BE2C (cell line): ENCODE data around the gene PI4K2B.
"Not testable (repeated sequence)": the region's sequence is repeated elsewhere in the genome, so short reads cannot be mapped to it uniquely, and the experiment has no call there.

ENCODE experiments used
- DNase-seq: peaks from one replicate; pipeline ENCODE4 v3.0.0-alpha.2; 2020
- H3K27me3 ChIP-seq: fragments of 250-450 bp; sonication (Bioruptor Pico); 2 replicates; pipeline ENCODE4 v1.5.1; 2020; ENCODE audit warnings: mild to moderate bottlenecking
- H3K36me3 ChIP-seq: fragments of 250-450 bp; sonication (Bioruptor Pico); 2 replicates; pipeline ENCODE4 v1.5.1; 2020; ENCODE audit warnings: mild to moderate bottlenecking
- H3K4me1 ChIP-seq: fragments of 250-450 bp; sonication (Bioruptor Pico); 2 replicates; pipeline ENCODE4 v1.5.1; 2020
- H3K4me3 ChIP-seq: 2 replicates; pipeline ENCODE4 v1.5.1; 2011; ENCODE audit warnings: low read depth, low read length
- H3K9me3 ChIP-seq: fragments of 250-450 bp; sonication (Bioruptor Pico); 2 replicates; pipeline ENCODE4 v1.5.1; 2020
- TF ChIP-seq, protein P1 (sequence below): IDR thresholded peaks from 2 replicates; pipeline ENCODE4 v1.5.1; 2012; ENCODE audit warnings: mild to moderate bottlenecking, low read depth, low read length

PI4K2B gene

DNA sequence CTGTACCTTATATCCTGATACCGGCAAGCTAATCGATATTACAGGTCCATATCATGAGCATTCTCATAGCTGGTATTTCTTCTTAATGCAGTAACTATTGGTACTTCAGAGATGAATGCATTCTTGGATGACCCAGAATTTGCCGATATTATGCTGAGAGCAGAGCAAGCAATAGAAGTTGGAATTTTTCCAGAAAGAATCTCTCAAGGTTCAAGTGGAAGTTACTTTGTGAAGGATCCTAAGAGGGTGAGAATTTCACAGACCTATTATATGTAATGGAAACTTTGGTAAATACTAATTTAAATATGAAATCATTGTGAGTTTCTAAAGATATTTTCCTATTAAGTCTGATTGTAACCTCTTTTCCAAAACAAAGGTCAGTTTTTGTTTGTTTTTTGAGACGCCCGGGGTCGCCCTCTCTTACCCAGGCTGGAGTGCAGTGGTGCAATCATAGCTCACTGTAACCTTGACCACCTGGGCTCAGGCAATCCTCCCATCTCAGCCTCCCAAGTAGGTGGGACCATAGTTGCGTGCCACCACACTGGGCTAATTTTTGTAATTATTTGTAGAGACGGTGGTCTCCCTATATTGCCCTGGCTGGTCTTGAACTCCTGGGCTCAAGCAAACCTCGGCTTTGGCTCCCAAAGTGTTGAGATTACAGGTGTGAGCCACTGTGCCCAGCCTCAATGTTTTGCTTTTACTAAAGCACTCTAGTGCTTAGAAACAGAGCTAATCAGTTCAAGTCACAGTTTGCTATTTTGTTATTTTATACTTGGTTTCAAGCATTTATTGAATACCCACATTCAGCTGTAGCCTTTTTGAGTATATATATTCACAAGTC lies 18.6 kb downstream of the PI4K2B start:
- Histone ChIP-seq H3K4me1 (no peaks in the 10 kb centered on the region), H3K27me3 (no peaks in the 10 kb centered on the region), H3K9me3 (no peaks in the 10 kb centered on the region), H3K36me3 (no peaks in the 10 kb centered on the region; the same call in 1 of the 2 replicates), H3K4me3 (no peak overlapping the region)
- no peak for DNase-seq
- TF ChIP-seq, protein P1, sequence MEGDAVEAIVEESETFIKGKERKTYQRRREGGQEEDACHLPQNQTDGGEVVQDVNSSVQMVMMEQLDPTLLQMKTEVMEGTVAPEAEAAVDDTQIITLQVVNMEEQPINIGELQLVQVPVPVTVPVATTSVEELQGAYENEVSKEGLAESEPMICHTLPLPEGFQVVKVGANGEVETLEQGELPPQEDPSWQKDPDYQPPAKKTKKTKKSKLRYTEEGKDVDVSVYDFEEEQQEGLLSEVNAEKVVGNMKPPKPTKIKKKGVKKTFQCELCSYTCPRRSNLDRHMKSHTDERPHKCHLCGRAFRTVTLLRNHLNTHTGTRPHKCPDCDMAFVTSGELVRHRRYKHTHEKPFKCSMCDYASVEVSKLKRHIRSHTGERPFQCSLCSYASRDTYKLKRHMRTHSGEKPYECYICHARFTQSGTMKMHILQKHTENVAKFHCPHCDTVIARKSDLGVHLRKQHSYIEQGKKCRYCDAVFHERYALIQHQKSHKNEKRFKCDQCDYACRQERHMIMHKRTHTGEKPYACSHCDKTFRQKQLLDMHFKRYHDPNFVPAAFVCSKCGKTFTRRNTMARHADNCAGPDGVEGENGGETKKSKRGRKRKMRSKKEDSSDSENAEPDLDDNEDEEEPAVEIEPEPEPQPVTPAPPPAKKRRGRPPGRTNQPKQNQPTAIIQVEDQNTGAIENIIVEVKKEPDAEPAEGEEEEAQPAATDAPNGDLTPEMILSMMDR: no peak

DNA sequence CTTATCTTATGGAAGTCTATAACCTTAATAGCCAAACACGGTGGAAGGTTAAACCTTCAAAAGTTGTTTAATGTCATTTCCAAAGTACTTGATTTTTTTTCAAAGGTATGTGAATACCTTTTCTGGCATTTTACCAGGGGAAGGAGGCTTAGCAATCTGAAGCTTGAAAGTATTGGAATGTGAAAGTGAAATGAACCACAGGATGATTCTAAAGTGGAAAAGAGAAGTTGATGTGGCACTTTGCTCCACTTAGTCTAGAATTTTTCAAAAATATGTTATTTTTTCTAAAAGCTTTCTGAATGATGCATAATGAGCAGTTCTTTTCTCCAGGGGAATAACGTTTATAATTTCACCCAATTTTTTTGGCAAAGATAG lies 19.2 kb downstream of the PI4K2B start:
- no peak overlapping the region for H3K4me3 ChIP-seq
- no peaks in the 10 kb centered on the region; the same call in 1 of the 2 replicates for H3K36me3 ChIP-seq
- no peak for DNase-seq
- no peaks in the 10 kb centered on the region for H3K27me3 ChIP-seq
- H3K4me1 ChIP-seq: no peaks in the 10 kb centered on the region
- TF ChIP-seq, protein P1: no peak
- H3K9me3 ChIP-seq: no peaks in the 10 kb centered on the region

DNA sequence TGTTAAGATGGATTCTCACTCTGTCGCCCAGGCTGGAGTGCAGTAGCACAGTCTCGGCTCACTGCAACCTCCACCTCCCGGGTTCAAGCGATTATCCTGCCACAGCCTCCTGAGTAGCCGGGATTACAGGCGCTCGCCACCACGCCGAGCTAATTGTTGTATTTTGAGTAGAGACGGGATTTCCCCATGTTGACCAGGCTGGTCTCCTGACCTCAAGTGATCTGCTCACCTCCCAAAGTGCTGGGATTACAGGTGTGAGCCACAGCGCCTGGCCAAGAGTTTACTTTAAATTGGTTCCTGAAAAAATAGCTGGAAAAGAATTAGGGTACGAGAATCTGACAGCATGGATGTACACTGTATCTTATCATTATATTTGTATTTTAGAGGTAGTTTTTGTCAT lies 20.0 kb downstream of the PI4K2B start:
- H3K27me3 ChIP-seq, H3K4me1 ChIP-seq, H3K9me3 ChIP-seq, DNase-seq, H3K4me3 ChIP-seq, H3K36me3 ChIP-seq: not testable (repeated sequence)

DNA sequence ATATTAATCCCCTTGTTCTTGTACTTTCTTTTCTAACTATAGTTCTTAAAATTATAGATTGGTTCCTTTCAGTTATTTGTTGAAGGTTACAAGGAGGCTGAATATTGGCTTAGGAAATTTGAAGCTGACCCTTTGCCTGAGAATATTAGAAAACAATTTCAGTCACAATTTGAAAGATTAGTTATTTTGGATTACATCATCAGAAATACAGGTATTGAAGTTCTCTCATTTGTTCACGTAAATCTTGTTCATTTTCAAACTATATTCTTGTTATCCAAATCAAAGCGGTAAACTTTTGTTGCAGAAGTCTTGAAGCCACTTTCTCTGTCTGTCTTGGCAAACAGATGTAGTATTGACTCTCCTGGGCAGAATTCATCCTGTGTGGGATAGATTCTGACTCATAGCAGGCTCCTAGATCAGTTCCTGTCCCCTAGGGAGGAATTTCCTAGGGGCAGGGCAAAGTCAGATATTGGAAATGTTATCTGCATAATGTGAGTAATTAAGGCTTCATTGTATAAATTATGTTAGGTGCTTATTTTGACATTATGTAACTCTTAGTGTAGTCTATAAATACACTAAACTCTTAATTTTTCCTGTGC lies 25.2 kb downstream of the PI4K2B start:
- TF ChIP-seq, protein P1: no peak
- Histone ChIP-seq H3K36me3 (no peaks in the 10 kb centered on the region; the same call in 1 of the 2 replicates), H3K4me1 (no peaks in the 10 kb centered on the region), H3K4me3 (no peak overlapping the region), H3K9me3 (no peaks in the 10 kb centered on the region), H3K27me3 (no peaks in the 10 kb centered on the region)
- DNase-seq: no peak

DNA sequence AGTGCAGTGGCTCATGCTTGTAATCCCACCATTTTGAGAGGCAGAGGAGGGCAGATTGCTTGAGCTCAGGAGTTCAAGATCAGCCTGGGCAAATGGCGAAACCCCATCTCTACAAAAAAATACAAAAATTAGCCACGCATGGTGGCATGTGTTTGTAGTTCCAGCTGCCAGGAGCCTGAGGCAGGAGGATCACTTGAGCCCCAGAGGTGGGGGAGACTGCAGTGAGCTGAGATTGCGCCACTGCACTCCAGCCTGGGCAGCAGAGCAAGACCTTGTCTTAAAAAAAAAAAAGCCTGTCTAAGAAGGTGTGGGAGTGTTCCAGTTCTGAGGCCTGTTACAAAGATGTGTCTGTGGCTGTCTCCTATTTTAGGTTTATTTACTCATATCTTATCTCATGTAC lies 38.0 kb downstream of the PI4K2B start:
- H3K36me3 ChIP-seq: no peaks in the 10 kb centered on the region
- DNase-seq: no peak
- no peak overlapping the region for H3K4me3 ChIP-seq
- no peaks in the 10 kb centered on the region for H3K4me1 ChIP-seq
- TF ChIP-seq, protein P1: no peak
- H3K27me3 ChIP-seq: no peaks in the 10 kb centered on the region
- H3K9me3 ChIP-seq: no peaks in the 10 kb centered on the region

DNA sequence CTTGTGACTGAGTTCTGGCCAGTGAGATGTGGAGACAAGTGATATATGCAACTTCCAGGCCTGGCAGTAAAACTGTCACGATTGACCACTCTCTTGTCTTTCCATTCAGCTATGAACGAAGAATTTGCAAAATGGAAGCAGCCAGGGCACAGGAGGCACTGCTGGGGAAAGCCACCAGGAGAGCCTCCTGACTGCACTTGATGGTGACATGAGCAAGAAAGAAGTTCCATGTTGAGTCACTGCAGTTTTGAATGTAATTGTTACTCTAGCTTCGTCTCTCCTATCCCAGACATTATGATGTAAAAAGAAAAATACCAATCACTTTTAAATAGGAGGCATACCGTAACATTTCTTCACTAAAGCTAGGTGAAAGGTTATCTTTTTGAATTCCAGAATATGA lies 46.4 kb downstream of the PI4K2B start:
- H3K36me3 ChIP-seq: no peaks in the 10 kb centered on the region
- DNase-seq: no peak
- H3K9me3 ChIP-seq: no peaks in the 10 kb centered on the region
- no peaks in the 10 kb centered on the region for H3K27me3 ChIP-seq
- no peaks in the 10 kb centered on the region for H3K4me1 ChIP-seq
- TF ChIP-seq, protein P1: no peak
- H3K4me3 ChIP-seq: no peak overlapping the region
